Stimulated activated naive B cell treated with anti-CD40 and anti-IgM and Interleukin-4, amounts not matched to agents 10 μg/mL and 1 μg/mL and 100 μg/mL, for 72 hours (primary cell): ENCODE measurements around the gene TBC1D8.
"Not testable (repeated sequence)": the region's sequence is repeated elsewhere in the genome, so short reads cannot be mapped to it uniquely, and the experiment has no call there.

ENCODE experiments used
- ATAC-seq, 2 donors: fragments of 150-1000 bp; cut with Tn5 transposase; replicated peaks; 2 replicates each; pipeline ENCODE4 v1.10.0; 2021; ENCODE audit warnings: moderate library complexity in 1 of 2
- DNase-seq: peaks from one replicate; pipeline ENCODE4 v3.0.0; 2021
- H3K27ac Mint-ChIP-seq: one replicate; pipeline ENCODE4 v1.8.0; 2022; ENCODE audit warnings: mild to moderate bottlenecking, mixed read lengths
- H3K27me3 Mint-ChIP-seq, 2 donors: one replicate each; pipeline ENCODE4 v1.8.0; 2022; ENCODE audit warnings: mixed read lengths in 2 of 2
- H3K36me3 Mint-ChIP-seq, 2 donors: one replicate each; pipeline ENCODE4 v1.8.0; 2022; ENCODE audit warnings: mixed read lengths in 2 of 2, mild to moderate bottlenecking in 1 of 2
- H3K4me1 Mint-ChIP-seq, 2 donors: one replicate each; pipeline ENCODE4 v1.8.0; 2022; ENCODE audit warnings: mixed read lengths in 2 of 2, mild to moderate bottlenecking in 1 of 2
- H3K4me3 Mint-ChIP-seq, 2 donors: one replicate each; pipeline ENCODE4 v1.8.0; 2022; ENCODE audit warnings: mild to moderate bottlenecking in 2 of 2, mixed read lengths in 2 of 2, moderate library complexity in 1 of 2
- H3K9me3 Mint-ChIP-seq, 2 donors: one replicate each; pipeline ENCODE4 v1.8.0; 2022; ENCODE audit warnings: mixed read lengths in 2 of 2, mild to moderate bottlenecking in 1 of 2

TBC1D8 gene

DNA sequence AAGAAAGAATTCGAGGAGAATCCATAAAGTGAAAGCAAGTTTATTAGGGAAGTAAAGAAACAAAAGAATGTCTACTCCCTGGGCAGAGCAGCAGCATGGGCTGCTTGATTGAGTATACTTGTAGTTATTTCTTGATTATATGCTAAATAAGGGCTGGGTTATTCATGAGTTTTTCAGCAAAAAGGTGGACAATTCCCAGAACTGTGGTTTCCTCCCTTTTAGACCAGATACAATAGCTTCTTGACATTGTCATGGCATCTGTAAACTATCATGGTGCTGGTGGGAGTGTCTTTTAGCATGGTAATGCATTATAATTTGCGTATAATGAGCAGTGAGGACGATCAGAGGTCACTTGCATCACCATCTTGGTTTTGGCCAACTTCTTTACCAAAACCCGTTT lies 25.6 kb upstream of the TBC1D8 start:
- no peak overlapping the region for H3K27ac Mint-ChIP-seq
- peaks cover 2 to 10% of the 10 kb centered on the region in 2 donors for H3K9me3 Mint-ChIP-seq
- H3K4me3 Mint-ChIP-seq = no peak overlapping the region
- no peak for DNase-seq
- H3K4me1 Mint-ChIP-seq = peaks cover 8 to 40% of the 10 kb centered on the region in 2 donors
- ATAC-seq = no peak
- H3K27me3 Mint-ChIP-seq = no peaks in the 10 kb centered on the region
- peaks cover 4 to 9% of the 10 kb centered on the region in 2 donors for H3K36me3 Mint-ChIP-seq

DNA sequence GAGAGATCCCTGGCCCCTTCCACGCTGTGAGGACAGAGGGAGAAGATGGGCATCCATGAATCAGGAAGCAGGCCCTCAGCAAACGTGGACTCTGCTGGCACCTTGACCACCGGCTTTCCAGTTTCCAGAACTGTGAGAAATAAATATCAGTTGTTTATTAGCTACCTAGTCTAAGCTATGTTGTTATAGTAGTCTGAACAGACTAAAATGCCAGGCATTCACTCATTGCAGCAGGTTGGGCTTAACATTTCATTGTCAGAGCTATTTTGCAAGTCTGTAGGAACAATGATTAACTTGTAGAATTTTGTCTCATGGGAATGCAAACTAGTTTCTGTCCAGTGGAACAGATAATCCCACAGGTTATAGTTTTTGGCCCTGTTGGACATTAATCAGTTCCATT lies 24.8 kb upstream of the TBC1D8 start:
- Mint-ChIP-seq H3K9me3 (peaks cover 5 to 12% of the 10 kb centered on the region in 2 donors), H3K36me3 (peaks cover 6 to 15% of the 10 kb centered on the region in 2 donors), H3K27ac (no peak overlapping the region), H3K4me3 (no peak overlapping the region), H3K27me3 (no peaks in the 10 kb centered on the region), H3K4me1 (peaks cover 9 to 34% of the 10 kb centered on the region in 2 donors)
- DNase-seq (no peak), ATAC-seq (no peak)

GRCh38 chr2:101173707-101174295 lies 22.6 kb upstream of the TBC1D8 start:
- Mint-ChIP-seq H3K9me3 (peaks cover 11 to 23% of the 10 kb centered on the region in 2 donors), H3K4me3 (peak overlapping the region; percentile 1 to 4), H3K27me3 (no peaks in the 10 kb centered on the region), H3K27ac (peak overlapping the region; percentile 77), H3K4me1 (peaks cover 7 to 34% of the 10 kb centered on the region in 2 donors), H3K36me3 (peaks cover 13 to 26% of the 10 kb centered on the region in 2 donors)
- ATAC-seq = peak; percentile 100
- DNase-seq = peak; percentile 85

GRCh38 chr2:101169822-101170221 lies 18.6 kb upstream of the TBC1D8 start:
- H3K4me3 Mint-ChIP-seq, DNase-seq, ATAC-seq, H3K27me3 Mint-ChIP-seq: not testable (repeated sequence)
- Mint-ChIP-seq H3K9me3 (peaks cover 23 to 40% of the 10 kb centered on the region in 2 donors), H3K27ac (peak overlapping the region; percentile 59), H3K4me1 (peaks cover 16 to 40% of the 10 kb centered on the region in 2 donors), H3K36me3 (peaks cover 26 to 45% of the 10 kb centered on the region in 2 donors)

GRCh38 chr2:101168706-101169105 lies 17.5 kb upstream of the TBC1D8 start:
- Mint-ChIP-seq H3K9me3 (peaks cover 23 to 37% of the 10 kb centered on the region in 2 donors), H3K36me3 (peaks cover 24 to 43% of the 10 kb centered on the region in 2 donors), H3K27ac (peak overlapping the region; percentile 69), H3K4me3 (no peak overlapping the region), H3K27me3 (no peaks in the 10 kb centered on the region), H3K4me1 (peaks cover 11 to 36% of the 10 kb centered on the region in 2 donors)
- no peak for DNase-seq
- no peak for ATAC-seq

GRCh38 chr2:101167532-101167931 lies 16.4 kb upstream of the TBC1D8 start:
- Mint-ChIP-seq H3K4me3 (peak overlapping the region; percentile 18 to 65), H3K27ac (peak overlapping the region; percentile 92), H3K9me3 (peaks cover 23 to 37% of the 10 kb centered on the region in 2 donors), H3K36me3 (peaks cover 24 to 43% of the 10 kb centered on the region in 2 donors), H3K4me1 (peaks cover 11 to 31% of the 10 kb centered on the region in 2 donors)
- DNase-seq, H3K27me3 Mint-ChIP-seq: not testable (repeated sequence)
- peak; percentile 75 to 88 for ATAC-seq

DNA sequence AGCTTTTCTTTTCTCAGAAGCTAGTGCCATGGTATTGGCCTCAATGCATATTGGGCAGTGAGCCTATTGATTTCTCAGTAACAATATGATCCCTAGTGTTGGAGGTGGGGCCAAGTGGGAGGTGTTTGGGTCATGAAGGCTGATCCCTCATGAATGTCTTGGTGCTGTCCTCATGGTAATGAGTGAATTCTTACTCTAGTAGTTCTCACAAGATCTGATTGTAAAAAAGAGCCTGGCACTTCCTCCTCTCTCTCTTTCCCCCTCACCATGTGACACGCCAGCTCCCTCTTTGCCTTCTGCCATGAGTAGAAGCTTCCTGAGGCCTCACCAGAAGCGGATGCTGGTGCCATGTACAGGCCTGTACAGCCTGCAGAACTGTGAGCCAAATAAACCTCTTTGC lies 12.8 kb upstream of the TBC1D8 start:
- peaks cover 13 to 21% of the 10 kb centered on the region in 2 donors for H3K36me3 Mint-ChIP-seq
- ATAC-seq (no peak), DNase-seq (no peak)
- peaks cover 13 to 18% of the 10 kb centered on the region in 2 donors for H3K9me3 Mint-ChIP-seq
- H3K27ac Mint-ChIP-seq = no peak overlapping the region
- no peak overlapping the region for H3K4me3 Mint-ChIP-seq
- H3K27me3 Mint-ChIP-seq = no peaks in the 10 kb centered on the region
- H3K4me1 Mint-ChIP-seq = peaks cover 12 to 25% of the 10 kb centered on the region in 2 donors

- DNase-seq = no peak
- Mint-ChIP-seq H3K27ac (no peak overlapping the region), H3K4me3 (no peak overlapping the region), H3K27me3 (no peaks in the 10 kb centered on the region), H3K36me3 (peaks cover 7 to 11% of the 10 kb centered on the region in 2 donors), H3K9me3 (peaks cover 8 to 14% of the 10 kb centered on the region in 2 donors), H3K4me1 (peaks cover 11 to 19% of the 10 kb centered on the region in 2 donors)
- ATAC-seq = no peak
Observed at GRCh38 chr2:101162561-101163330, 11.6 kb upstream of the TBC1D8 start.

DNA sequence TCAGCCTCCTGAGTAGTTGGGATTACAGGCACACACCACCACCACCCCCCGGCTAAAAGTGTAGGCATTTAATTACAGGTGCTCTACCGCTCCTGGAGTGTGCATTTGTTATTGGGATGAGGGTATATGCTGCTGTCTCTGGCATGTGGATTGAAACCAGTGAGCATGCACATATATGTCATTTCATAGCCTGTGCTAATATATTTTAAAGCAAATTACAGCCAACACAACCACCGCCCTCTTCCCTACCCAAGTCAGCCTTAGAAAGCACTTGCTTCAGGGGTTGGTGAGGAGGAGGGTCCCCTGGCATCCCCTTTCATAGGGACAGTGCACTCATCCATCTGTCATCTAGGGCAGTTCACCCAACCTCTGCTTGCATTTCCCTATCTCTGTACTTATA lies 10.5 kb upstream of the TBC1D8 start:
- H3K36me3 Mint-ChIP-seq = peaks cover 2 to 3% of the 10 kb centered on the region in 2 donors
- H3K9me3 Mint-ChIP-seq = peaks cover 0 to 6% of the 10 kb centered on the region in 2 donors
- DNase-seq (no peak), ATAC-seq (no peak)
- peaks cover 3 to 8% of the 10 kb centered on the region in 2 donors for H3K4me1 Mint-ChIP-seq
- H3K27ac Mint-ChIP-seq = no peak overlapping the region
- no peaks in the 10 kb centered on the region for H3K27me3 Mint-ChIP-seq
- no peak overlapping the region for H3K4me3 Mint-ChIP-seq

DNA sequence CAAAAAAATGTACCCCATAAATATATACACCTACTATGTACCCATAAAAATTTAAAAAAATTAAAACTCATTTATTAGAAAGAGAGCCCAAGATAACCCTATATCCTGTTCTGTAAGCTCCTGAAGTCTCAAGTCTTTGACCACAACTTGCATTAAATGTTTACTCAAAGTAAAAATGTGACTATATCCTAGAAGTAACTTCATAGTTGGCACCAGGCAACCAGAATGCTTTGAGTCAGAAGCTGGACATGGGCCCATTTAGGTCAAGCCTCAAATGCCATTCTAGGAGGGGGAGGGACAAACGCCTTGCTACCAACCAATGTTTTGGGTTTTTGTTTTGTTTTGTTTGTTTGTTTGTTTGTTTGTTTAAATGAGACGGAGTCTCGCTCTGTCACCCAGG lies 9.3 kb upstream of the TBC1D8 start:
- no peaks in the 10 kb centered on the region for H3K27me3 Mint-ChIP-seq
- DNase-seq = no peak

DNA sequence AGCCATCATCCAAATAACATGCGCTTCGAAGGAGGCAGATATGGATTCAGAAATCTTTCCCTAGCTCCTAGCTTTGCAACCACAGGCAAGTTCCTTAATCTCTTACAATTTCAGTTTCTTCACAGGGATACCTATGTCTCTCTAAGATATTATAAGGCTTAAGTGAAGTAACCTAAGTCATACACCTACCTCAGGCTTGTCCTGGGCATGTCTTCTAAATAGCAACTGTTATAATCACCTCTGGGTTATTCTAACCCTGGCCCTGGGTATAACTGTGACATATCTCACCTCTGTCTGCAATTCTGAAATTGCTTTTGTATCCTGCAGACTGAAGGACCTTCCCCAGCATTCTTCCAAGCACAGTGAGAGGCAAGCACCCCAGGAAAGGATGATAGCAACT lies 8.3 kb upstream of the TBC1D8 start:
- DNase-seq (no peak), ATAC-seq (no peak)
- H3K4me3 Mint-ChIP-seq = no peak overlapping the region
- H3K27me3 Mint-ChIP-seq = no peaks in the 10 kb centered on the region
- no peaks in the 10 kb centered on the region for H3K36me3 Mint-ChIP-seq
- H3K4me1 Mint-ChIP-seq = peaks cover 3 to 5% of the 10 kb centered on the region in 2 donors
- H3K27ac Mint-ChIP-seq = no peak overlapping the region
- H3K9me3 Mint-ChIP-seq = no peaks in the 10 kb centered on the region

More for the DNA sequence above, 9.3 kb upstream of the TBC1D8 start:
- no peak for ATAC-seq
- no peaks in the 10 kb centered on the region for H3K9me3 Mint-ChIP-seq
- H3K4me1 Mint-ChIP-seq = peaks cover 3 to 6% of the 10 kb centered on the region in 2 donors
- no peak overlapping the region for H3K4me3 Mint-ChIP-seq
- H3K36me3 Mint-ChIP-seq = no peaks in the 10 kb centered on the region
- H3K27ac Mint-ChIP-seq = peak overlapping the region; percentile 14

DNA sequence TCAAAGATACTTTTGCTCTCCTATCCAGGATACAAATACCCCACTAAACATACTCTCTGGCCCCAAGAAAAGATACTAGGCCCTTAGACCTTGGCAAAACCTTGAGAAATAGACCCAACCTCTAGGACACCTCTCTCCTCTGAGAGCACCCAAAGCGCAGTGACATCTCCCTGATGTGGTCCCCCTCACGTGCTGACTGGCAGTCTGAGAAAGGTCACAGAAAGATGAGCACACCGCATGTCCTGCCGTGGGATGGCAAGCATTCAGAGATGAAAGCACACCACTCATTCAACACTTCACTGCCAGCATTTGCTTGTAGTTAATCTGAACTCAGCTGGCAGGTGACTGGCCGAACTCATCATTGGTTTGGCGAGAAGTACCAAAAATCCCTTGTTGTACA lies 6.1 kb upstream of the TBC1D8 start:
- no peaks in the 10 kb centered on the region for H3K27me3 Mint-ChIP-seq
- DNase-seq (no peak), ATAC-seq (no peak)
- H3K27ac Mint-ChIP-seq = no peak overlapping the region
- H3K4me1 Mint-ChIP-seq = peaks cover 10 to 13% of the 10 kb centered on the region in 2 donors
- no peaks in the 10 kb centered on the region for H3K9me3 Mint-ChIP-seq
- H3K36me3 Mint-ChIP-seq = no peaks in the 10 kb centered on the region
- H3K4me3 Mint-ChIP-seq = no peak overlapping the region

DNA sequence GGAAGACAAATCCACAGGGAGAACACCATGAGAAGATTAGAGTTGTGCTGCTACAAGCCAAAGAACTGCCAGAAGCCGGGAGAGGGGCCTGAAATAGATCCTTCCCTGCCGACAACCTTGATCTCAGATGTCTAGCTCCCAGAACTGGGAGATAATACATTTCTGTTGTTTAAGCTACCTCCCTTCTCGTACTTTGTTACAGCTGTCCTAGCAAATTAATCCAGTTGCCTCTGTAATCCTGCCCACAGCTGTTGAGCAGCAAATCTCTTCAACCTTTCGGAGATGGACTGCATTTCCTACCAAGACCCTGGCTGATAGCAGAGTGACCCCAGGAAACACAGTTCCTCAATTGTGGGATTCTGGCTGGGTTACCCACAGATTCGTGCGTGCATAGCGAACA lies 2.6 kb upstream of the TBC1D8 start:
- Mint-ChIP-seq H3K27ac (no peak overlapping the region), H3K36me3 (no peaks in the 10 kb centered on the region), H3K27me3 (peaks cover 7 to 17% of the 10 kb centered on the region in 2 donors), H3K4me3 (no peak overlapping the region), H3K4me1 (peaks cover 19 to 39% of the 10 kb centered on the region in 2 donors), H3K9me3 (no peaks in the 10 kb centered on the region)
- no peak for DNase-seq
- ATAC-seq = no peak

DNA sequence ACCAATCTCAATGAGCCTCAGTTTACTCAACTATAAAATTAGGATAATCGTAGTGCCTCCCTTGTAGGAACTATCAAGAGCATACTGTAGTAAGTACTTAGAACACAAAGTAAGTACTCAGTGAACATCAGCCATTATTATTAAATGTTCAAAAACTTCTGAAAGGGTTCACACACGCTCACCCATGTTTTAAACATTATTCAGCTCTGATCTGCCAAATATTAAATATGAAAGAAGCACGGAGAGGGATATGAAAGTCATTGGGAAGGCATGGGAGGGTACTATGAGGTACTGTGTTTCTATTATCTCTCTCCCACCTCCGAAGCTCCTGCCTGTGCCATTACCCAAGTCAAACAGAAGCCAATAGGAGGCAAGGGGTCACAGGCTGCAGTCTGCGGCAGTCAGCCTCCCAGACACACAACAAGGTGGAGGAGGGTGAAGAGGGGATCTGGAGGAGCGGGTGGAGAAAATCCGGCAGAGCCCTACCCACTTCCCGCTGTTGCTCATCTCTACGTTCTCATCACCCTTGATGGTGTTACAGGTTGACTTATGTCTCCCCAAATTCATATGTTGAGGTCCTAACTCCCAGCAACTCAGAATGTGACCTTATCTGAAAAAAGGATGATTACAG lies 2.0 kb upstream of the TBC1D8 start:
- H3K4me3 Mint-ChIP-seq = no peak overlapping the region
- no peak for ATAC-seq
- no peaks in the 10 kb centered on the region for H3K36me3 Mint-ChIP-seq
- H3K27me3 Mint-ChIP-seq = peaks cover 10 to 23% of the 10 kb centered on the region in 2 donors
- peaks cover 19 to 44% of the 10 kb centered on the region in 2 donors for H3K4me1 Mint-ChIP-seq
- no peak overlapping the region for H3K27ac Mint-ChIP-seq
- no peaks in the 10 kb centered on the region for H3K9me3 Mint-ChIP-seq
- no peak for DNase-seq
